Measurements from ENCODE around the gene BAD. TPM values are rescaled to one million over a fixed set of nuclear protein-coding genes. Genes with fewer than 3 reads are reported as not detected.

The BAD gene
- polyA plus RNA-seq, 10 donors: 18.3 to 40.5 (median 27.2) TPM

Other genes with a start within 250 kb of the BAD start
- 1 to 10 TPM; 1.7 to 6.9 (median 2.3) TPM for gene FLRT1, start 248.7 kb downstream of the BAD start, polyA plus RNA-seq (ENCODE audit: insufficient read length in 10 of 10)
- 10 to 100 TPM; 47.7 to 71.6 (median 53.2) TPM for gene MACROD1, start 118.6 kb downstream of the BAD start, polyA plus RNA-seq (ENCODE audit: insufficient read length in 10 of 10)
- gene STIP1, start 98.5 kb downstream of the BAD start, polyA plus RNA-seq (ENCODE audit: insufficient read length in 10 of 10): 100 to 1,000 TPM; 109 to 167 (median 134) TPM
- 10 to 100 TPM in 3 of 10 donors, 1 to 10 TPM in 7; 5.7 to 15.0 (median 8.2) TPM for gene FERMT3, start 77.9 kb downstream of the BAD start, polyA plus RNA-seq (ENCODE audit: insufficient read length in 10 of 10)
- 10 to 100 TPM; 34.5 to 80.5 (median 64.2) TPM for gene TRPT1, start 58.5 kb downstream of the BAD start, polyA plus RNA-seq (ENCODE audit: insufficient read length in 10 of 10)
- 10 to 100 TPM; 12.0 to 21.5 (median 17.7) TPM for gene NUDT22, start 58.4 kb downstream of the BAD start, polyA plus RNA-seq (ENCODE audit: insufficient read length in 10 of 10)
- gene DNAJC4, start 54.1 kb downstream of the BAD start, polyA plus RNA-seq (ENCODE audit: insufficient read length in 10 of 10): 10 to 100 TPM; 46.2 to 64.2 (median 52.8) TPM
- gene VEGFB, start 50.1 kb downstream of the BAD start, polyA plus RNA-seq (ENCODE audit: insufficient read length in 10 of 10): 100 to 1,000 TPM in 5 of 10 donors, 10 to 100 TPM in 5; 90.4 to 116 (median 97.3) TPM
- gene FKBP2, start 43.6 kb downstream of the BAD start, polyA plus RNA-seq (ENCODE audit: insufficient read length in 10 of 10): 10 to 100 TPM; 35.2 to 56.4 (median 43.5) TPM
- gene PPP1R14B, start 37.7 kb downstream of the BAD start, polyA plus RNA-seq (ENCODE audit: insufficient read length in 10 of 10): 100 to 1,000 TPM; 130 to 192 (median 172) TPM
- 10 to 100 TPM in 6 of 10 donors, 1 to 10 TPM in 4; 9.4 to 16.1 (median 11.0) TPM for gene PLCB3, start 33.1 kb downstream of the BAD start, polyA plus RNA-seq (ENCODE audit: insufficient read length in 10 of 10)
- 10 to 100 TPM; 14.3 to 23.3 (median 18.2) TPM for gene GPR137, start 1.2 kb upstream of the BAD start, polyA plus RNA-seq (ENCODE audit: insufficient read length in 10 of 10)
- not detected for gene KCNK4, start 6.6 kb upstream of the BAD start, polyA plus RNA-seq (ENCODE audit: insufficient read length in 10 of 10)
- under 1 TPM in 3 of 10 donors, not detected in 7; 0.23 to 0.54 (median 0.34) TPM for gene CATSPERZ, start 15.7 kb upstream of the BAD start, polyA plus RNA-seq (ENCODE audit: insufficient read length in 10 of 10)
- gene ESRRA, start 20.9 kb upstream of the BAD start, polyA plus RNA-seq (ENCODE audit: insufficient read length in 10 of 10): 10 to 100 TPM; 20.4 to 31.5 (median 24.5) TPM
- 100 to 1,000 TPM; 139 to 214 (median 173) TPM for gene TRMT112, start 32.9 kb upstream of the BAD start, polyA plus RNA-seq (ENCODE audit: insufficient read length in 10 of 10)
- gene PRDX5, start 33.5 kb upstream of the BAD start, polyA plus RNA-seq (ENCODE audit: insufficient read length in 10 of 10): 100 to 1,000 TPM; 109 to 184 (median 124) TPM
- 1 to 10 TPM; 2.2 to 7.6 (median 3.5) TPM for gene CCDC88B, start 55.5 kb upstream of the BAD start, polyA plus RNA-seq (ENCODE audit: insufficient read length in 10 of 10)
- 10 to 100 TPM in 9 of 10 donors, 1 to 10 TPM in 1; 9.7 to 15.8 (median 12.3) TPM for gene RPS6KA4, start 74.5 kb upstream of the BAD start, polyA plus RNA-seq (ENCODE audit: insufficient read length in 10 of 10)

All from muscle of back (tissue), 10 donors.